Omental fat pad (tissue), 4 donors: ENCODE measurements around the gene ULBP3. TPM values are rescaled to one million over a fixed set of nuclear protein-coding genes. Genes with fewer than 3 reads are reported as not detected.

Experiments
- ATAC-seq: fragments of 150-250 bp; one replicate; pipeline ENCODE4 v1.9.1; 2016; ENCODE audit warnings: mild to moderate bottlenecking, moderate library complexity; ENCODE audit not compliant: low FRiP score
- DNase-seq: peaks from one replicate; pipeline ENCODE4 v3.0.0-alpha.2; 2019; ENCODE audit warnings: low spot score
- CTCF ChIP-seq, 3 donors: fragments of 450-650 bp; IDR thresholded peaks; one replicate each; pipeline ENCODE4 v1.5.1; 2016 to 2017; ENCODE audit warnings: antibody characterized with exemption in 3 of 3, mild to moderate bottlenecking in 3 of 3, moderate library complexity in 2 of 3
- total RNA-seq, 4 donors: library from RNA; depleted of rRNA; stranded (reverse); fragments of >200 nt; gene quantifications; one replicate each; pipeline ENCODE4 v1.1.0, GENCODE V29; 2016

ULBP3 gene
- total RNA-seq, 4 donors from 2014 or later = 1.7 to 3.5 (median 2.2) TPM

DNA sequence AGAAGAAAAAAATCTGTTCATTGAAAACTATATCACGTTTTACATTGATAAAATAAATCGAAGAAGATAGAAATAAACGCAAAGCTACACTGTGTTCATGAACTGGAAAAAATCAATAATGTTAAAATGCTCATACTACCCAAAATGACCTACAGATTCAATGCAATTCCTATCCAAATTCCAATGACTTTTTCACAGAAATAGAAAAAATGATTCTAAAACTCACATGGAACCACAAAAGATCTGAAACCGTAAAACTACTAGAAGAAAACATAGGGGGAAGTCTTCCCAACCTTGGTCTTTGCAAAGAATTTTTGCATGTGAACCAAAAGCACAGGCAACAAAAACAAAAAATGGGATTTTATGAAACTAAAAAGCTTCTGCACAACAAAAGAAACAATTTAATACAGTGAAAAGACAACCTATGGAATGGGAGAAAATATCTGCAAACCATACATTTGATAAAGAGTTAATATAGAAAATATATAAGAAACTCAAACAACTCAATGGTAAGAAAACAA lies 33.9 kb upstream of the ULBP3 start:
- ATAC-seq (no peak), DNase-seq (no peak)
- no peak for TF ChIP-seq CTCF (IDR thresholded peaks at IDR 0.05)

- no peak for TF ChIP-seq CTCF (IDR thresholded peaks at IDR 0.05)
- DNase-seq = no peak
Observed at GRCh38 chr6:150100745-150101144, 31.8 kb upstream of the ULBP3 start.

GRCh38 chr6:150099953-150100352 lies 31.0 kb upstream of the ULBP3 start:
- no peak for TF ChIP-seq CTCF (IDR thresholded peaks at IDR 0.05)
- no peak for ATAC-seq
- no peak for DNase-seq

More at GRCh38 chr6:150100745-150101144, 31.8 kb upstream of the ULBP3 start:
- ATAC-seq = no peak

- no peak for ATAC-seq
- no peak for TF ChIP-seq CTCF (IDR thresholded peaks at IDR 0.05)
- DNase-seq = no peak
Observed at GRCh38 chr6:150099546-150099945, 30.6 kb upstream of the ULBP3 start.

DNA sequence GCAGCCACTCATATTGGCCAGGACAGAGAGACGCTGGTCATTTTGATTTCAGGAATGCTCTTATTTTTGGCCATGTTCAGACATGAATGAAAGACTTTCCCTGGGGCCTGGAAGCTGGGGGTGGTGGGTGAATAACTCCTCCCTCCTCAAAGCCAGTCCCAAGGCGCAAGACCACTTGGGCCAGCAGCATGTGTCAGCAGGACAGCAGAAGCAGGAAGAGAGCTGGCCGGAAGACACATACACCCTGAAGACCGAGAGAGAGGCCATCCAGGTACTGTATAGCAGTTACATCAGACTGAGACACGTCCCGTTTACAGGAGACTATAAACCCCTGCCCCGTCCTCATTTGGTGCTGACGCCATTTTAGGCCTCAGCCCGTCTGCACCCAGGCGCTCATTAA lies 29.2 kb upstream of the ULBP3 start:
- no peak for TF ChIP-seq CTCF (IDR thresholded peaks at IDR 0.05)
- DNase-seq (no peak), ATAC-seq (no peak)

DNA sequence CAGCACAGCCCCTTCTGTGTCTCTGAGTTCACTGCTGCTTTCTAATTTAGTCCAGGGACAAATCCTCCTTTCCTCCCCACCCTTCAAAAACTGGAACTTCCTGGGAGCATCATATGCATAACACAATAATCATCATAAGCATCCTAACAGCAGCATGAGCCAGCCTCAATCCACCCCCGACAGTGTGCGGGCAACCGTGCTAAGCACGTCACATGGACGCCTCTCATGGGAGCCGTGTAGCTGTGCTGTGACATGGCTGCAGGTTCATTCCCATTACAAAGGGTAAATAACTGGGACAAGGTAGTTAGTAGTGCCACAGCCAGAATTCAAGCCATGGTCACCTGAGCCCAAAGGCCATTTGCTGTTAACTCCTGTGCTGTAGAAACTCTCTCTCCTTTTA lies 24.5 kb upstream of the ULBP3 start:
- no peak for TF ChIP-seq CTCF (IDR thresholded peaks at IDR 0.05)
- DNase-seq (no peak), ATAC-seq (no peak)

DNA sequence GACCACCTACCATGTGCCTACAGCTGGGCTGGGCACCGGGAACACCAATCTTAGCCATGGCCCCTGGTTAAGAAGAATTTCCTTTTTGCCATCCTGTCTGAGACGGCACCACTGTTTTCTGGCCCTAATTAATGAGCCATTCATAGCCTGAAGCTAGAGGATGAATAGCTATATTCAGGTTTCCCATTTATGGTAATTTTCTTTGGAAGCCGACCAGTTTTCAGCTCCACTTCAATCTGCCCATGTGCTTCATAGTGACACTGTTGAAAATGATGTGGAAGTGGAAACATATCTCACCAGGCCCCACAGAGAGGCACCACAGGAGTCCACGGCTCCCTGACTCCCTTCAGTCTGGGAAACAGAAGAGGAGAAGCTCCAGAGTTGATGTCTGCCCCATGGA lies 22.6 kb upstream of the ULBP3 start:
- ATAC-seq (no peak), DNase-seq (no peak)
- no peak for TF ChIP-seq CTCF (IDR thresholded peaks at IDR 0.05)
